HCT116 (cell line): ENCODE data around the gene GRIK2.

Experiments used
- JUND ChIP-seq: IDR thresholded peaks from 2 replicates; pipeline ENCODE4 v1.6.1; 2012
- POLR2A ChIP-seq: IDR thresholded peaks from 2 replicates; pipeline ENCODE4 v1.7.0; 2011; ENCODE audit warnings: borderline replicate concordance; ENCODE audit not compliant: insufficient read depth, insufficient read length; ENCODE audit errors: extremely low read depth
- POLR2AphosphoS5 ChIP-seq: IDR thresholded peaks from 2 replicates; pipeline ENCODE4 v1.6.1; 2011; ENCODE audit warnings: mild to moderate bottlenecking, low read depth, low read length, moderate library complexity
- RAD21 ChIP-seq: IDR thresholded peaks from 2 replicates; pipeline ENCODE4 v1.6.1; 2012; ENCODE audit warnings: low read depth, mild to moderate bottlenecking
- SIN3A ChIP-seq: IDR thresholded peaks from 2 replicates; pipeline ENCODE4 v1.6.1; 2012; ENCODE audit warnings: low read depth
- TCF7L2 ChIP-seq: IDR thresholded peaks from 2 replicates; pipeline ENCODE4 v1.7.0; 2011; ENCODE audit warnings: borderline replicate concordance, inconsistent platforms; ENCODE audit not compliant: insufficient read depth, insufficient read length; ENCODE audit errors: extremely low read depth
- TF ChIP-seq, protein P1 (sequence below), 3 experiments: fragments of 200-600 bp in 1 of 3; sonication (generic) in 1 of 3; IDR thresholded peaks in 2 of 3; conservative IDR thresholded peaks in 1 of 3; 2 replicates each; pipeline ENCODE4 v1.5.1; 2012 to 2017; ENCODE audit warnings: low read depth in 2 of 3, low read length in 2 of 3, antibody characterized with exemption in 1 of 3, borderline replicate concordance in 1 of 3, control low read depth in 1 of 3, mild to moderate bottlenecking in 1 of 3, mixed read lengths in 1 of 3, mixed run types in 1 of 3, moderate library complexity in 1 of 3; ENCODE audit not compliant: insufficient read depth in 1 of 3
- TF ChIP-seq, protein P2 (sequence below): IDR thresholded peaks from 2 replicates; pipeline ENCODE4 v1.6.1; 2012; ENCODE audit warnings: low read depth

DNA sequence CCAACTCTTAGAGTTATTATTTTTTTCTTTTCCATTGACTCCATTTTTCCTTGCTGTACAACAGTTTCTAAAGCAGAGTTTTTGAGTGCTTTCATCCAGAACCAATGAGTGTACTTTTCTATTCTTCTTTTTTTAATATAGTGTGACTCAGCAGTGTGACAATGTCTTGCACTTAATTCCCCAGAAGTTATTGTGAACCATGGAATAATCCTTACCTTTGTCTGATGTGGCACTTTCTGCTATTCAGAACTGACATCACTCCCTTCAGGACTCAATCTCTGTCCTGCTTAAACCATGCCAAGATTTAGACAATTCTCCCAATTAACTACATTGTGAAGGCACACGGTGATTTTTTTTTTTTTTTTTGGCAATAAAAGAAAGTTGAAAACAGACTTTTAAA, 41.5 kb downstream of the GRIK2 start:
- TF ChIP-seq, protein P1, sequence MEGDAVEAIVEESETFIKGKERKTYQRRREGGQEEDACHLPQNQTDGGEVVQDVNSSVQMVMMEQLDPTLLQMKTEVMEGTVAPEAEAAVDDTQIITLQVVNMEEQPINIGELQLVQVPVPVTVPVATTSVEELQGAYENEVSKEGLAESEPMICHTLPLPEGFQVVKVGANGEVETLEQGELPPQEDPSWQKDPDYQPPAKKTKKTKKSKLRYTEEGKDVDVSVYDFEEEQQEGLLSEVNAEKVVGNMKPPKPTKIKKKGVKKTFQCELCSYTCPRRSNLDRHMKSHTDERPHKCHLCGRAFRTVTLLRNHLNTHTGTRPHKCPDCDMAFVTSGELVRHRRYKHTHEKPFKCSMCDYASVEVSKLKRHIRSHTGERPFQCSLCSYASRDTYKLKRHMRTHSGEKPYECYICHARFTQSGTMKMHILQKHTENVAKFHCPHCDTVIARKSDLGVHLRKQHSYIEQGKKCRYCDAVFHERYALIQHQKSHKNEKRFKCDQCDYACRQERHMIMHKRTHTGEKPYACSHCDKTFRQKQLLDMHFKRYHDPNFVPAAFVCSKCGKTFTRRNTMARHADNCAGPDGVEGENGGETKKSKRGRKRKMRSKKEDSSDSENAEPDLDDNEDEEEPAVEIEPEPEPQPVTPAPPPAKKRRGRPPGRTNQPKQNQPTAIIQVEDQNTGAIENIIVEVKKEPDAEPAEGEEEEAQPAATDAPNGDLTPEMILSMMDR (IDR thresholded peaks at IDR 0.05 in 2 of 3, conservative IDR thresholded peaks at IDR 0.05 in 1 of 3; ENCODE audit: borderline replicate concordance in 1 of 3, insufficient read depth in 1 of 3, low read depth in 2 of 3, low read length in 2 of 3), result no peak
- TF ChIP-seq TCF7L2, result no peak
- no peak for TF ChIP-seq JUND
- no peak for TF ChIP-seq POLR2AphosphoS5
- TF ChIP-seq POLR2A, result no peak
- TF ChIP-seq SIN3A, result no peak
- TF ChIP-seq RAD21, result no peak
- TF ChIP-seq, protein P2, sequence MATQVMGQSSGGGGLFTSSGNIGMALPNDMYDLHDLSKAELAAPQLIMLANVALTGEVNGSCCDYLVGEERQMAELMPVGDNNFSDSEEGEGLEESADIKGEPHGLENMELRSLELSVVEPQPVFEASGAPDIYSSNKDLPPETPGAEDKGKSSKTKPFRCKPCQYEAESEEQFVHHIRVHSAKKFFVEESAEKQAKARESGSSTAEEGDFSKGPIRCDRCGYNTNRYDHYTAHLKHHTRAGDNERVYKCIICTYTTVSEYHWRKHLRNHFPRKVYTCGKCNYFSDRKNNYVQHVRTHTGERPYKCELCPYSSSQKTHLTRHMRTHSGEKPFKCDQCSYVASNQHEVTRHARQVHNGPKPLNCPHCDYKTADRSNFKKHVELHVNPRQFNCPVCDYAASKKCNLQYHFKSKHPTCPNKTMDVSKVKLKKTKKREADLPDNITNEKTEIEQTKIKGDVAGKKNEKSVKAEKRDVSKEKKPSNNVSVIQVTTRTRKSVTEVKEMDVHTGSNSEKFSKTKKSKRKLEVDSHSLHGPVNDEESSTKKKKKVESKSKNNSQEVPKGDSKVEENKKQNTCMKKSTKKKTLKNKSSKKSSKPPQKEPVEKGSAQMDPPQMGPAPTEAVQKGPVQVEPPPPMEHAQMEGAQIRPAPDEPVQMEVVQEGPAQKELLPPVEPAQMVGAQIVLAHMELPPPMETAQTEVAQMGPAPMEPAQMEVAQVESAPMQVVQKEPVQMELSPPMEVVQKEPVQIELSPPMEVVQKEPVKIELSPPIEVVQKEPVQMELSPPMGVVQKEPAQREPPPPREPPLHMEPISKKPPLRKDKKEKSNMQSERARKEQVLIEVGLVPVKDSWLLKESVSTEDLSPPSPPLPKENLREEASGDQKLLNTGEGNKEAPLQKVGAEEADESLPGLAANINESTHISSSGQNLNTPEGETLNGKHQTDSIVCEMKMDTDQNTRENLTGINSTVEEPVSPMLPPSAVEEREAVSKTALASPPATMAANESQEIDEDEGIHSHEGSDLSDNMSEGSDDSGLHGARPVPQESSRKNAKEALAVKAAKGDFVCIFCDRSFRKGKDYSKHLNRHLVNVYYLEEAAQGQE, result no peak
